Hepatocyte (in vitro differentiated cells): ENCODE data around the gene MVB12A. TPM values are rescaled to one million over a fixed set of nuclear protein-coding genes. Genes with fewer than 3 reads are reported as not detected.
A peak's percentile ranks its signal among the peaks of the same experiment; 100 is the strongest.

ENCODE experiments used
- DNase-seq: peaks from one replicate; pipeline ENCODE4 v3.0.0-alpha.2; 2016; ENCODE audit warnings: low spot score
- H2AFZ ChIP-seq: fragments of 200-600 bp; sonication (generic); 2 replicates; pipeline ENCODE4 v1.6.0; 2016; ENCODE audit warnings: antibody characterized with exemption, mild to moderate bottlenecking
- H3K27ac ChIP-seq: fragments of 200-600 bp; sonication (generic); 2 replicates; pipeline ENCODE4 v1.5.1; 2016; ENCODE audit warnings: mild to moderate bottlenecking
- H3K27me3 ChIP-seq: fragments of 200-600 bp; sonication (generic); 2 replicates; pipeline ENCODE4 v1.6.1; 2016
- H3K36me3 ChIP-seq: fragments of 200-600 bp; sonication (generic); replicated peaks from 2 replicates; pipeline ENCODE4 v1.5.1; 2016; ENCODE audit warnings: low read depth; ENCODE audit not compliant: insufficient read depth
- H3K4me1 ChIP-seq: fragments of 200-600 bp; sonication (generic); 2 replicates; pipeline ENCODE4 v1.5.1; 2016; ENCODE audit warnings: mild to moderate bottlenecking, moderate library complexity; ENCODE audit not compliant: insufficient read depth
- H3K4me2 ChIP-seq: fragments of 200-600 bp; sonication (generic); 2 replicates; pipeline ENCODE4 v1.6.0; 2016
- H3K4me3 ChIP-seq: fragments of 200-600 bp; sonication (generic); 2 replicates; pipeline ENCODE4 v1.5.1; 2016; ENCODE audit warnings: mild to moderate bottlenecking
- H3K79me2 ChIP-seq: fragments of 200-600 bp; sonication (generic); 2 replicates; pipeline ENCODE4 v1.6.0; 2017; ENCODE audit warnings: mild to moderate bottlenecking
- H3K9me2 ChIP-seq: fragments of 200-600 bp; sonication (generic); replicated peaks from 2 replicates; pipeline ENCODE4 v1.6.0; 2017; ENCODE audit warnings: mild to moderate bottlenecking; ENCODE audit not compliant: insufficient read depth
- H3K9me3 ChIP-seq: fragments of 200-600 bp; sonication (generic); 2 replicates; pipeline ENCODE4 v1.5.1; 2016; ENCODE audit warnings: low read depth, mild to moderate bottlenecking
- H4K20me1 ChIP-seq: fragments of 200-600 bp; sonication (generic); 2 replicates; pipeline ENCODE4 v1.6.0; 2016; ENCODE audit warnings: mild to moderate bottlenecking; ENCODE audit not compliant: insufficient read depth, poor library complexity, severe bottlenecking
- EZH2 ChIP-seq: fragments of 200-600 bp; sonication (generic); IDR thresholded peaks from 2 replicates; pipeline ENCODE4 v1.6.1; 2016; ENCODE audit warnings: antibody characterized with exemption, mild to moderate bottlenecking, borderline replicate concordance
- EZH2phosphoT487 ChIP-seq: fragments of 200-600 bp; sonication (generic); IDR thresholded peaks from one replicate; pipeline ENCODE4 v1.6.1; 2018; ENCODE audit warnings: antibody characterized with exemption, mild to moderate bottlenecking, low read depth, moderate library complexity; ENCODE audit not compliant: unreplicated experiment, severe bottlenecking
- WGBS: methylation state at CpG from one replicate; pipeline ENCODE4 v1.1.6; 2016; ENCODE audit warnings: low lambda C conversion rate; ENCODE audit errors: missing lambda C conversion rate; 5-methylcytosine and 5-hydroxymethylcytosine counted together
- polyA plus RNA-seq: library from polyadenylated mRNA; unstranded; fragments of >200 nt; fragmentation: Nextera tagmentation; extraction: Ambion mirVana; gene quantifications from 2 replicates; pipeline ENCODE4 v1.2.1, GENCODE V29; 2016
- total RNA-seq: library from RNA; depleted of rRNA; stranded (reverse); fragments of >200 nt; gene quantifications from 2 replicates; pipeline ENCODE4 v1.2.3, GENCODE V29; 2014
- TF ChIP-seq, protein P1 (sequence below): fragments of 200-600 bp; sonication (generic); IDR thresholded peaks from 2 replicates; pipeline ENCODE4 v1.5.1; 2016; ENCODE audit warnings: antibody characterized with exemption, mild to moderate bottlenecking; ENCODE audit not compliant: poor library complexity

MVB12A gene
- total and polyA plus RNA-seq, 2 experiments from 2014 or later: 36.1 to 65.2 TPM

DNA sequence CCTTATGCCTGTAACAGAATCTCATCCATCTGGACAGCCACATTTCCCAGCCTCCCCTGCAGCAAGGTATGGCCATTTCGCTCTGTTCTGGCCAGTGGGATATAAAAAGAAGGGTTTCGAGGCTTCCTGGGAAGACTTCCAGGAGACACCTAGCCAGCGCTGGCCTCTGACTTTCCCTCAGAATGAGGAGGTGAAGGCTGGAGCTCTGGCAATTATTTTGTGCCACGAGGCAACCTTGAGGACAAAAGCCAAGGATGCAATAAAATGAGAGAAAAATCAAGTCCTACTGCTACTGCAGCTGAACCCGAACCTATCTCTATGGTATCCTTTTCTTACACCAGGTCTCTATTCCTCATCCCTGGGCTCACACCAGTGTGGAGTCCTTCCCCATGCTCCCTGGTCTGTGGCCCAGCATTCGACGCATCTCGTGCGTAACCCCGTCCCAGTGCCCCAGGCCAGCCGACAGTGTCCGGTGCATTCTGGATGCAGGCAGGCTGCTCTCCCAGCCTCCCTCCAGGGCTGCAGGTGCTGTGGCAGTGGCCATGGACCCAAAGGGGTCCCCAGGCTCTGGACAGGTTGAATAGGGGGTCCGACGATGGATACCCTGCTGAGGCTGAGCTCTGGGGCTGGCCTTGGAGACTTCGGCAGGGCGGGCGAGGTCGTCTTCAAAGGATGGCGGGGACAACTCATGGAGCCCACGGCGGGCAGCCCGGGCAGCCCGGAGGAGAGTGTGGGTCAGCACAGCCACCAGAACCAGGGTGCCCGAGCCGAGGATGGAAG lies 16.4 kb downstream of the MVB12A start:
- no peak overlapping the region for H2AFZ ChIP-seq
- WGBS: over 99% methylated on average over 22 of the region's 25 CpGs

GRCh38 chr19:17436874-17437267 lies 17.0 kb downstream of the MVB12A start:
- Histone ChIP-seq H2AFZ (no peak overlapping the region), H4K20me1 (no peaks in the 10 kb centered on the region), H3K9me2 (no peaks in the 10 kb centered on the region), H3K4me3 (no peak overlapping the region), H3K4me2 (no peak overlapping the region), H3K27ac (no peak overlapping the region), H3K79me2 (no peaks in the 10 kb centered on the region), H3K36me3 (no peaks in the 10 kb centered on the region), H3K4me1 (no peaks in the 10 kb centered on the region), H3K27me3 (no peaks in the 10 kb centered on the region), H3K9me3 (no peaks in the 10 kb centered on the region)
- TF ChIP-seq EZH2phosphoT487 (no peak), EZH2 (no peak)
- TF ChIP-seq, protein P1, sequence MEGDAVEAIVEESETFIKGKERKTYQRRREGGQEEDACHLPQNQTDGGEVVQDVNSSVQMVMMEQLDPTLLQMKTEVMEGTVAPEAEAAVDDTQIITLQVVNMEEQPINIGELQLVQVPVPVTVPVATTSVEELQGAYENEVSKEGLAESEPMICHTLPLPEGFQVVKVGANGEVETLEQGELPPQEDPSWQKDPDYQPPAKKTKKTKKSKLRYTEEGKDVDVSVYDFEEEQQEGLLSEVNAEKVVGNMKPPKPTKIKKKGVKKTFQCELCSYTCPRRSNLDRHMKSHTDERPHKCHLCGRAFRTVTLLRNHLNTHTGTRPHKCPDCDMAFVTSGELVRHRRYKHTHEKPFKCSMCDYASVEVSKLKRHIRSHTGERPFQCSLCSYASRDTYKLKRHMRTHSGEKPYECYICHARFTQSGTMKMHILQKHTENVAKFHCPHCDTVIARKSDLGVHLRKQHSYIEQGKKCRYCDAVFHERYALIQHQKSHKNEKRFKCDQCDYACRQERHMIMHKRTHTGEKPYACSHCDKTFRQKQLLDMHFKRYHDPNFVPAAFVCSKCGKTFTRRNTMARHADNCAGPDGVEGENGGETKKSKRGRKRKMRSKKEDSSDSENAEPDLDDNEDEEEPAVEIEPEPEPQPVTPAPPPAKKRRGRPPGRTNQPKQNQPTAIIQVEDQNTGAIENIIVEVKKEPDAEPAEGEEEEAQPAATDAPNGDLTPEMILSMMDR: no peak
- WGBS: 88% methylated on average over 7 of the region's 7 CpGs
- DNase-seq: no peak

More for the DNA sequence above, 16.4 kb downstream of the MVB12A start:
- TF ChIP-seq, protein P1: no peak
- Histone ChIP-seq H3K79me2 (no peaks in the 10 kb centered on the region), H3K4me1 (no peaks in the 10 kb centered on the region), H3K9me2 (no peaks in the 10 kb centered on the region), H3K36me3 (no peaks in the 10 kb centered on the region), H3K4me2 (no peak overlapping the region), H3K4me3 (no peak overlapping the region), H3K27ac (no peak overlapping the region), H3K9me3 (no peaks in the 10 kb centered on the region), H4K20me1 (no peaks in the 10 kb centered on the region), H3K27me3 (no peaks in the 10 kb centered on the region)
- no peak for DNase-seq

DNA sequence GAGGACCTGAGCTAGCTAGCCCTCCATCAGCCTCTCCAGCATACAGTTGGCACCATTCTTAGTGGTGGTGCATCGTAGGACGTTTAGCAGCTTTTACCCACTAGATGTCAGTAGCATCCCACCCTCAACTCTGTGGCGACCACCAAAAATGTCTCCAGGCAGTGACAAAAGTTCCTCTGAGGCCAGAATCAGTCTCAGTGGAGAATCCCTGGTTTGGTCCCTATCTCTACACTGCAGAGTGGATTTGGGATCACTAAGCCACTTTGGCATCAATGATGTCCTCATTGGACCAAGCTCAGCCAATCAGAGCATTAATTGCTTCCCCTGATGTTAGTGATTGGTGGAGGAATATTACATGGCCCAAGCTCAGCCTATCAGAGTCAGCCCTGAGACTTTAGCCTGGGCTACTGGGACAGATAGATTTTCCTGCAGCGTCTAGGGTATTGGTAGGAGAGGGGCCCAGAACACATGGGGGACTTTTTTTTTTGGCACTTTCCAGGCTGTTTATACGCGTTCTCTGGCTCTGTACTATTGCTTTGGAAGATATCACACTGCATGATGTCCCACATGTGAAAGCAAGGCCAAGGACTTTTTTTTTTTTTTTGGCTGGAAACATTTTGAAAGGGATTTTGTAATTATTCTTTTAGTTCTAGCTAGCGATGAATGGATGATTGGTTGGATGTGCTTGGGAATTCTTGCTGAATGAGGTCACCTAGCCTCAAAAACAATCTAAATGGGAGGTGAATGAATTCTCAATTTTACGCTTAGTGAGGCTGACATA lies 21.6 kb downstream of the MVB12A start:
- H3K27ac ChIP-seq: no peak overlapping the region
- no peaks in the 10 kb centered on the region for H3K4me1 ChIP-seq
- H4K20me1 ChIP-seq: no peaks in the 10 kb centered on the region
- no peak overlapping the region for H2AFZ ChIP-seq
- no peak for TF ChIP-seq EZH2phosphoT487
- no peak for TF ChIP-seq EZH2
- TF ChIP-seq, protein P1: peak; percentile 49
- no peaks in the 10 kb centered on the region for H3K36me3 ChIP-seq
- H3K4me3 ChIP-seq: no peak overlapping the region
- no peaks in the 10 kb centered on the region for H3K27me3 ChIP-seq
- WGBS: 76% methylated on average over 8 of the region's 8 CpGs
- H3K79me2 ChIP-seq: no peaks in the 10 kb centered on the region
- no peaks in the 10 kb centered on the region for H3K9me2 ChIP-seq
- DNase-seq: no peak
- H3K4me2 ChIP-seq: no peak overlapping the region
- H3K9me3 ChIP-seq: no peaks in the 10 kb centered on the region
